GM18498 (cell line): Measurements from ENCODE around the gene HHATL.

ENCODE experiments used
- ATAC-seq: cut with Tn5 transposase; IDR thresholded peaks from one replicate; pipeline ENCODE4 v1.9.1; 2021; ENCODE audit warnings: mild to moderate bottlenecking, moderate library complexity; ENCODE audit not compliant: unreplicated experiment

Gene HHATL

GRCh38 chr3:42666577-42666998 lies 36.0 kb downstream of the HHATL start:
- no peak for ATAC-seq

- no peak for ATAC-seq
These were observed 36.6 kb downstream of the HHATL start for GRCh38 chr3:42666022-42666421.

GRCh38 chr3:42665050-42665878 lies 37.3 kb downstream of the HHATL start:
- ATAC-seq, result no peak

- no peak for ATAC-seq
These were observed 38.2 kb downstream of the HHATL start for GRCh38 chr3:42664438-42664803.

GRCh38 chr3:42663581-42664437 lies 38.8 kb downstream of the HHATL start:
- no peak for ATAC-seq

- ATAC-seq, result no peak
These were observed 39.6 kb downstream of the HHATL start for GRCh38 chr3:42662813-42663535.

GRCh38 chr3:42662037-42662812 lies 40.4 kb downstream of the HHATL start:
- ATAC-seq, result no peak

GRCh38 chr3:42661593-42662022 lies 41.0 kb downstream of the HHATL start:
- no peak for ATAC-seq

GRCh38 chr3:42660898-42661297 lies 41.7 kb downstream of the HHATL start:
- no peak for ATAC-seq

GRCh38 chr3:42660131-42660715 lies 42.4 kb downstream of the HHATL start:
- ATAC-seq, result no peak

GRCh38 chr3:42659451-42660130 lies 43.0 kb downstream of the HHATL start:
- no peak for ATAC-seq

GRCh38 chr3:42658771-42659390 lies 43.7 kb downstream of the HHATL start:
- no peak for ATAC-seq

GRCh38 chr3:42658091-42658770 lies 44.4 kb downstream of the HHATL start:
- no peak for ATAC-seq

- no peak for ATAC-seq
These were observed 44.9 kb downstream of the HHATL start for GRCh38 chr3:42657675-42658074.

GRCh38 chr3:42656680-42657610 lies 45.7 kb downstream of the HHATL start:
- ATAC-seq, result no peak

- ATAC-seq, result no peak
These were observed 46.5 kb downstream of the HHATL start for GRCh38 chr3:42655980-42656679.

- ATAC-seq, result no peak
These were observed 47.2 kb downstream of the HHATL start for GRCh38 chr3:42655331-42655888.
